ENCODE measurements around the gene ERBIN. TPM values are rescaled to one million over a fixed set of nuclear protein-coding genes. Genes with fewer than 3 reads are reported as not detected.

ERBIN gene
- polyA plus RNA-seq, 2 of the 4 experiments (the other 2 are of a cell fraction): 24.3 to 57.7 TPM

GRCh38 chr5:66012271-66012670, 85.9 kb downstream of the ERBIN start (continued):
- TF ChIP-seq REST (IDR thresholded peaks at IDR 0.05) (no peak), ZC3H11A (IDR thresholded peaks at IDR 0.05) (no peak), CHD2 (IDR thresholded peaks at IDR 0.05; ENCODE audit: low read length, partially characterized antibody) (no peak), HEYL (CRISPR knock-in tag; IDR thresholded peaks at IDR 0.05) (no peak), KDM5A (IDR thresholded peaks at IDR 0.05) (no peak), SMC3 (IDR thresholded peaks at IDR 0.05) (no peak), NPAS2 (CRISPR knock-in tag; IDR thresholded peaks at IDR 0.05; ENCODE audit: borderline replicate concordance) (no peak), HDAC2 (IDR thresholded peaks at IDR 0.05) (no peak), CBX8 (IDR thresholded peaks at IDR 0.05) (no peak)

- POLR2A ChIA-PET: no interaction called here
- TF ChIP-seq RNF2 (IDR thresholded peaks at IDR 0.05; ENCODE audit: borderline replicate concordance, low read depth): no peak
- TF ChIP-seq RARB (CRISPR knock-in tag; IDR thresholded peaks at IDR 0.05): no peak
- no peak for TF ChIP-seq CBX8 (IDR thresholded peaks at IDR 0.05)
- no peak for TF ChIP-seq FOSL2 (IDR thresholded peaks at IDR 0.05)
- TF ChIP-seq FOSL2 (CRISPR knock-in tag; IDR thresholded peaks at IDR 0.05): no peak
- TF ChIP-seq KDM1A (IDR thresholded peaks at IDR 0.05; ENCODE audit: low read depth): no peak
- no peak for TF ChIP-seq KDM5A (IDR thresholded peaks at IDR 0.05)
- TF ChIP-seq, protein P1, sequence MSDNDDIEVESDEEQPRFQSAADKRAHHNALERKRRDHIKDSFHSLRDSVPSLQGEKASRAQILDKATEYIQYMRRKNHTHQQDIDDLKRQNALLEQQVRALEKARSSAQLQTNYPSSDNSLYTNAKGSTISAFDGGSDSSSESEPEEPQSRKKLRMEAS (IDR thresholded peaks at IDR 0.05): no peak
- TF ChIP-seq BCL3 (IDR thresholded peaks at IDR 0.05): no peak
- TF ChIP-seq, protein P2, sequence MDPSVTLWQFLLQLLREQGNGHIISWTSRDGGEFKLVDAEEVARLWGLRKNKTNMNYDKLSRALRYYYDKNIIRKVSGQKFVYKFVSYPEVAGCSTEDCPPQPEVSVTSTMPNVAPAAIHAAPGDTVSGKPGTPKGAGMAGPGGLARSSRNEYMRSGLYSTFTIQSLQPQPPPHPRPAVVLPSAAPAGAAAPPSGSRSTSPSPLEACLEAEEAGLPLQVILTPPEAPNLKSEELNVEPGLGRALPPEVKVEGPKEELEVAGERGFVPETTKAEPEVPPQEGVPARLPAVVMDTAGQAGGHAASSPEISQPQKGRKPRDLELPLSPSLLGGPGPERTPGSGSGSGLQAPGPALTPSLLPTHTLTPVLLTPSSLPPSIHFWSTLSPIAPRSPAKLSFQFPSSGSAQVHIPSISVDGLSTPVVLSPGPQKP (IDR thresholded peaks at IDR 0.05; ENCODE audit: low read depth, low read length): no peak
- no peak for TF ChIP-seq ZFP36 (IDR thresholded peaks at IDR 0.05; ENCODE audit: borderline replicate concordance, partially characterized antibody)
- TF ChIP-seq ESRRA (IDR thresholded peaks at IDR 0.05; ENCODE audit: borderline replicate concordance, low read length): no peak
- TF ChIP-seq ZNF302 (CRISPR knock-in tag; IDR thresholded peaks at IDR 0.05): no peak
- TF ChIP-seq HOXA7 (CRISPR knock-in tag; IDR thresholded peaks at IDR 0.05): no peak
- no peak for TF ChIP-seq FOXS1 (CRISPR knock-in tag; IDR thresholded peaks at IDR 0.05)
- TF ChIP-seq ZSCAN20 (CRISPR knock-in tag; IDR thresholded peaks at IDR 0.05): no peak
- no peak for TF ChIP-seq POLR2AphosphoS2 (conservative IDR thresholded peaks at IDR 0.05; ENCODE audit: low read length)
- TF ChIP-seq MAFK (IDR thresholded peaks at IDR 0.05; ENCODE audit: partially characterized antibody): no peak
- TF ChIP-seq NR3C1 (IDR thresholded peaks at IDR 0.05): no peak
- TF ChIP-seq, protein P3, sequence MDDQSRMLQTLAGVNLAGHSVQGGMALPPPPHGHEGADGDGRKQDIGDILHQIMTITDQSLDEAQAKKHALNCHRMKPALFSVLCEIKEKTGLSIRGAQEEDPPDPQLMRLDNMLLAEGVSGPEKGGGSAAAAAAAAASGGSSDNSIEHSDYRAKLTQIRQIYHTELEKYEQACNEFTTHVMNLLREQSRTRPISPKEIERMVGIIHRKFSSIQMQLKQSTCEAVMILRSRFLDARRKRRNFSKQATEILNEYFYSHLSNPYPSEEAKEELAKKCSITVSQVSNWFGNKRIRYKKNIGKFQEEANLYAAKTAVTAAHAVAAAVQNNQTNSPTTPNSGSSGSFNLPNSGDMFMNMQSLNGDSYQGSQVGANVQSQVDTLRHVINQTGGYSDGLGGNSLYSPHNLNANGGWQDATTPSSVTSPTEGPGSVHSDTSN (IDR thresholded peaks at IDR 0.05): no peak
- TF ChIP-seq PHF8 (IDR thresholded peaks at IDR 0.05; ENCODE audit: borderline replicate concordance, low read depth): no peak
- no peak for DNase-seq (ENCODE audit: low read depth in 1 of 2, low spot score in 1 of 2)
- H3K27ac ChIP-seq: no peak overlapping the region
- peak overlapping the region; percentile 0; the same call in 1 of the 3 replicates for H3K4me2 ChIP-seq
- no peaks in the 10 kb centered on the region for H3K9me3 ChIP-seq
- H3K4me1 ChIP-seq: peaks cover 51% of the 10 kb centered on the region
- WGBS (ENCODE audit: missing lambda C conversion rate): 37% methylated on average over 2 of the region's 2 CpGs
- FAIRE-seq: no peak
- no peak overlapping the region for H3K4me3 ChIP-seq
- ATAC-seq: no peak
- CTCF ChIA-PET: no interaction called here
Observed at GRCh38 chr5:66013397-66013796, 87.0 kb downstream of the ERBIN start.

Measured in A549 (cell line).